HG03442 (cell line): ENCODE data around the gene FBLL1.
A peak's percentile ranks its signal among the peaks of the same experiment; 100 is the strongest.
"Not testable (repeated sequence)": the region's sequence is repeated elsewhere in the genome, so short reads cannot be mapped to it uniquely, and the experiment has no call there.

Experiments
- ATAC-seq: cut with Tn5 transposase; IDR thresholded peaks from one replicate; pipeline ENCODE4 v1.9.1; 2021; ENCODE audit warnings: mild to moderate bottlenecking, moderate library complexity; ENCODE audit not compliant: unreplicated experiment

Gene FBLL1

GRCh38 chr5:168528521-168529373 lies at the start of gene FBLL1:
TSS of gene FBLL1 (plus strand) at chr5:168529305. CDS start at chr5:168529505, 200 bp downstream.
- ATAC-seq = no peak

- ATAC-seq = no peak
Observed at GRCh38 chr5:168480601-168481000, 48.5 kb upstream of the FBLL1 start.

- peak; percentile 94 for ATAC-seq
Observed at GRCh38 chr5:168481330-168481788, 47.7 kb upstream of the FBLL1 start.

- no peak for ATAC-seq
Observed at GRCh38 chr5:168482361-168482760, 46.7 kb upstream of the FBLL1 start.

GRCh38 chr5:168486136-168486879 lies 42.8 kb upstream of the FBLL1 start, which contains the start of gene RARS1:
TSS of gene RARS1 (plus strand) at chr5:168486471. CDS start at chr5:168486499, 28 bp downstream.
- peak; percentile 83 for ATAC-seq

- no peak for ATAC-seq
Observed at GRCh38 chr5:168489059-168489458, 40.0 kb upstream of the FBLL1 start.

GRCh38 chr5:168494057-168494555 lies 35.0 kb upstream of the FBLL1 start:
- no peak for ATAC-seq

GRCh38 chr5:168502563-168503237 lies 26.4 kb upstream of the FBLL1 start:
- no peak for ATAC-seq

GRCh38 chr5:168513861-168514428 lies 15.2 kb upstream of the FBLL1 start:
- no peak for ATAC-seq

GRCh38 chr5:168525856-168526255 lies 3.2 kb upstream of the FBLL1 start:
- ATAC-seq = no peak

- no peak for ATAC-seq
Observed at GRCh38 chr5:168527756-168528295, 1.3 kb upstream of the FBLL1 start.

- no peak for ATAC-seq
Observed at GRCh38 chr5:168529374-168530234, 499 bp downstream of the FBLL1 start.

GRCh38 chr5:168530621-168531150 lies 1.6 kb downstream of the FBLL1 start:
- ATAC-seq = no peak

GRCh38 chr5:168531191-168531590 lies 2.1 kb downstream of the FBLL1 start:
- no peak for ATAC-seq

- no peak for ATAC-seq
Observed at GRCh38 chr5:168531987-168532864, 3.1 kb downstream of the FBLL1 start.

GRCh38 chr5:168534351-168534750 lies 5.2 kb downstream of the FBLL1 start:
- ATAC-seq = not testable (repeated sequence)

GRCh38 chr5:168537176-168537575 lies 8.1 kb downstream of the FBLL1 start:
- ATAC-seq = no peak

GRCh38 chr5:168549554-168549953 lies 20.4 kb downstream of the FBLL1 start:
- no peak for ATAC-seq
